Astrocyte (in vitro differentiated cells and primary cell): ENCODE results near the gene GNAO1. TPM values are rescaled to one million over a fixed set of nuclear protein-coding genes. Genes with fewer than 3 reads are reported as not detected.
A peak's percentile ranks its signal among the peaks of the same experiment; 100 is the strongest.
"Not testable (repeated sequence)": the region's sequence is repeated elsewhere in the genome, so short reads cannot be mapped to it uniquely, and the experiment has no call there.

Experiments used
- DNase-seq: peaks from one replicate; pipeline ENCODE4 v3.0.0-alpha.2; 2010; ENCODE audit warnings: low read depth
- FAIRE-seq: peaks from 2 replicates; lab custom pipeline; 2011; peaks lifted over from hg19 to GRCh38; lab: Jason Lieb, UNC
- H2AFZ ChIP-seq: 2 replicates; pipeline ENCODE4 v1.6.0; 2012; ENCODE audit warnings: low read depth, low read length, inconsistent platforms
- H3K27ac ChIP-seq: 2 replicates; pipeline ENCODE4 v1.5.1; 2011; ENCODE audit warnings: low read depth, low read length, inconsistent platforms
- H3K27me3 ChIP-seq: 2 replicates; pipeline ENCODE4 v1.6.0; 2011; ENCODE audit warnings: low read length, inconsistent platforms; ENCODE audit not compliant: insufficient read depth
- H3K36me3 ChIP-seq: 2 replicates; pipeline ENCODE4 v1.5.1; 2011; ENCODE audit warnings: low read length, inconsistent platforms; ENCODE audit not compliant: insufficient read depth
- H3K4me1 ChIP-seq: 2 replicates; pipeline ENCODE4 v1.5.1; 2011; ENCODE audit warnings: low read length, inconsistent platforms; ENCODE audit not compliant: insufficient read depth
- H3K4me2 ChIP-seq: 2 replicates; pipeline ENCODE4 v1.6.0; 2012; ENCODE audit warnings: low read length, inconsistent platforms
- H3K4me3 ChIP-seq: 2 replicates; pipeline ENCODE4 v1.5.1; 2011; ENCODE audit warnings: low read depth, mild to moderate bottlenecking, low read length, inconsistent platforms; ENCODE audit not compliant: insufficient read depth
- H3K79me2 ChIP-seq: 2 replicates; pipeline ENCODE4 v1.6.0; 2012; ENCODE audit warnings: mild to moderate bottlenecking, low read length, inconsistent platforms; ENCODE audit not compliant: insufficient read depth
- H3K9ac ChIP-seq: 2 replicates; pipeline ENCODE4 v1.6.0; 2012; ENCODE audit warnings: mild to moderate bottlenecking, low read length, inconsistent platforms
- H3K9me3 ChIP-seq: 2 replicates; pipeline ENCODE4 v1.5.1; 2012; ENCODE audit warnings: low read depth, mild to moderate bottlenecking, low read length, inconsistent platforms; ENCODE audit not compliant: insufficient read depth
- H4K20me1 ChIP-seq: 2 replicates; pipeline ENCODE4 v1.6.0; 2012; ENCODE audit warnings: low read length, inconsistent platforms; ENCODE audit not compliant: insufficient read depth
- H3K27ac Mint-ChIP-seq: one replicate; pipeline ENCODE4 v1.8.0; 2021; ENCODE audit warnings: mild to moderate bottlenecking, mixed read lengths; ENCODE audit not compliant: unreplicated experiment
- H3K27me3 Mint-ChIP-seq: one replicate; pipeline ENCODE4 v1.8.0; 2021; ENCODE audit warnings: low read depth, mixed read lengths; ENCODE audit not compliant: unreplicated experiment
- H3K36me3 Mint-ChIP-seq: one replicate; pipeline ENCODE4 v1.8.0; 2021; ENCODE audit warnings: low read depth, mixed read lengths; ENCODE audit not compliant: unreplicated experiment
- H3K4me1 Mint-ChIP-seq: one replicate; pipeline ENCODE4 v1.8.0; 2021; ENCODE audit warnings: low read depth, mixed read lengths; ENCODE audit not compliant: unreplicated experiment
- H3K4me3 Mint-ChIP-seq: one replicate; pipeline ENCODE4 v1.8.0; 2021; ENCODE audit warnings: mild to moderate bottlenecking, moderate library complexity, mixed read lengths; ENCODE audit not compliant: unreplicated experiment
- H3K9me3 Mint-ChIP-seq: one replicate; pipeline ENCODE4 v1.8.0; 2021; ENCODE audit warnings: mild to moderate bottlenecking, mixed read lengths; ENCODE audit not compliant: unreplicated experiment
- CTCF ChIP-seq: IDR thresholded peaks from 2 replicates; pipeline ENCODE4 v1.5.1; 2011; ENCODE audit warnings: low read depth, mild to moderate bottlenecking, inconsistent platforms, low read length, moderate library complexity; ENCODE audit not compliant: insufficient read depth
- EZH2 ChIP-seq: IDR thresholded peaks from 2 replicates; pipeline ENCODE4 v1.6.1; 2012; ENCODE audit warnings: mild to moderate bottlenecking, low read length, inconsistent platforms; ENCODE audit not compliant: insufficient read depth
- total RNA-seq: library from RNA; stranded (reverse); gene quantifications from 2 replicates; pipeline ENCODE4 v1.2.1, GENCODE V29; 2021

Gene GNAO1
- total RNA-seq, 1 donor from 2014 or later = 1.7 TPM

DNA sequence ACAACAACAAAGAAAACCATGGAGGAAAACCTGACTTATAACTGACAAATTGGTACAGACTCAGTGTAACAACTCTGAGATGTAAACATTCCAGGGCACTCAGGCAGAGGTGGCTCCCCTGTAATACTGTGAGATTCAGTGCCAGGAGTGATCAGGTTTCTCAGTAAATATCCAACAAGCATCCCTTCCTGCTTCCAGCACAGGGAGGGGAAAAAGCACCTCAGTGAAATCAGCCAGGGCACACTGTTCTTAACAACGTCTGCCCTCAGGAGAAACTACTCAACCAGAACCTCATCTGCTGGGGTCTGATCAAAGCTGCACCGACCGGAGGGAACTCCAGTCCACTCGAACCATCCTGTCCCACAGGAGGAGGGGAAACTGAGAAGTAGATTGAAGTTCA is 181.7 kb downstream of the GNAO1 start:
- H3K27me3 Mint-ChIP-seq = no peaks in the 10 kb centered on the region
- no peak overlapping the region for H3K4me2 ChIP-seq
- H2AFZ ChIP-seq = no peak overlapping the region
- H4K20me1 ChIP-seq = peaks cover 18% of the 10 kb centered on the region
- no peak overlapping the region for H3K27ac Mint-ChIP-seq
- peaks cover 2% of the 10 kb centered on the region for H3K4me1 ChIP-seq
- peaks cover 19% of the 10 kb centered on the region for H3K79me2 ChIP-seq
- H3K9me3 ChIP-seq = no peaks in the 10 kb centered on the region
- H3K9ac ChIP-seq = no peak overlapping the region
- peaks cover 7% of the 10 kb centered on the region for H3K36me3 Mint-ChIP-seq
- TF ChIP-seq EZH2 (no peak), CTCF (no peak)
- FAIRE-seq (no peak), DNase-seq (no peak)
- H3K27me3 ChIP-seq = no peaks in the 10 kb centered on the region
- no peak overlapping the region for H3K4me3 ChIP-seq
- no peak overlapping the region for H3K27ac ChIP-seq
- H3K4me1 Mint-ChIP-seq = peaks cover 2% of the 10 kb centered on the region
- no peaks in the 10 kb centered on the region for H3K9me3 Mint-ChIP-seq
- no peak overlapping the region for H3K4me3 Mint-ChIP-seq
- H3K36me3 ChIP-seq = peaks cover 11% of the 10 kb centered on the region

- H3K9me3 ChIP-seq, H3K4me3 ChIP-seq, H3K27me3 ChIP-seq, H2AFZ ChIP-seq, H3K4me1 Mint-ChIP-seq, FAIRE-seq, H3K27ac Mint-ChIP-seq, H3K9ac ChIP-seq, H3K4me2 ChIP-seq, DNase-seq, H3K4me3 Mint-ChIP-seq, H3K27me3 Mint-ChIP-seq, H3K27ac ChIP-seq, H3K4me1 ChIP-seq: not testable (repeated sequence)
- Histone ChIP-seq H3K79me2 (peaks cover 19% of the 10 kb centered on the region), H4K20me1 (peaks cover 18% of the 10 kb centered on the region), H3K36me3 (peaks cover 13% of the 10 kb centered on the region)
- Mint-ChIP-seq H3K9me3 (peaks cover 15% of the 10 kb centered on the region), H3K36me3 (peaks cover 24% of the 10 kb centered on the region)
Measured at GRCh38 chr16:56375792-56376191, 184.5 kb downstream of the GNAO1 start.

DNA sequence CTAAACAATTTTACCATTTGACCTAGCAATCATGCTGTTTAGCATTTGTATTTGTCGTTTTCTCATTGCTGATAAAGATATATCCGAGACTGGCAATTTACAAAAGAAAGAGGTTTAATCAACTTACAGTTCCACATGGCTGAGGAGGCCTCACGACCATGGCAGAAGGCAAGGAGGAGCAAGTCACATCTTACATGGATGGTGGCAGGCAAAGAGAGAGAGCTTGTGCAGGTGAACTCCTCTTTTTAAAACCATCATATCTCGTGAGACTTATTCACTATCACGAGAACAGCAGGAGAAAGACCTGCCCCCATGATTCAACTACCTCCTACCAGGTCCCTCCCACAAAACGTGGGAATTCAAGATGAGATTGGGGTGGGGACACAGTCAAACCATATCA is 187.8 kb downstream of the GNAO1 start:
- H3K9me3 ChIP-seq, H2AFZ ChIP-seq, H3K27ac Mint-ChIP-seq, H4K20me1 ChIP-seq, H3K27ac ChIP-seq, FAIRE-seq, H3K9ac ChIP-seq, H3K4me1 Mint-ChIP-seq, DNase-seq, H3K4me3 ChIP-seq, H3K4me2 ChIP-seq, H3K27me3 ChIP-seq, H3K4me3 Mint-ChIP-seq, H3K27me3 Mint-ChIP-seq: not testable (repeated sequence)
- Histone ChIP-seq H3K79me2 (peaks cover 14% of the 10 kb centered on the region), H3K4me1 (peaks cover 10% of the 10 kb centered on the region), H3K36me3 (peaks cover 26% of the 10 kb centered on the region)
- peaks cover 23% of the 10 kb centered on the region for H3K9me3 Mint-ChIP-seq
- peaks cover 51% of the 10 kb centered on the region for H3K36me3 Mint-ChIP-seq

GRCh38 chr16:56380778-56381485 is 189.6 kb downstream of the GNAO1 start:
- H3K4me2 ChIP-seq, H3K4me3 Mint-ChIP-seq, H3K4me3 ChIP-seq, H3K9ac ChIP-seq, H3K27ac ChIP-seq, H2AFZ ChIP-seq, H3K27me3 ChIP-seq, H3K27me3 Mint-ChIP-seq, DNase-seq, H3K9me3 ChIP-seq, H4K20me1 ChIP-seq, FAIRE-seq, H3K4me1 Mint-ChIP-seq: not testable (repeated sequence)
- Mint-ChIP-seq H3K36me3 (peaks cover 60% of the 10 kb centered on the region), H3K27ac (peak overlapping the region; percentile 11), H3K9me3 (peaks cover 28% of the 10 kb centered on the region)
- peaks cover 28% of the 10 kb centered on the region for H3K36me3 ChIP-seq
- peaks cover 10% of the 10 kb centered on the region for H3K4me1 ChIP-seq
- H3K79me2 ChIP-seq = peaks cover 11% of the 10 kb centered on the region
